HepG2 (cell line): ENCODE data around the gene TEKT5. TPM values are rescaled to one million over a fixed set of nuclear protein-coding genes. Genes with fewer than 3 reads are reported as not detected.
A peak's percentile ranks its signal among the peaks of the same experiment; 100 is the strongest.

Experiments used
- ATAC-seq: fragments of 200-7000 bp; cut with Tn5 transposase; 3 replicates; pipeline ENCODE4 v1.9.1; 2020; ENCODE audit warnings: mild to moderate bottlenecking, moderate library complexity
- BruUV-seq: library from RNA; stranded (reverse); fragments of 400-500 nt; replicated peaks from 2 replicates; lab custom pipeline; 2021; lab: Mats Ljungman, UMichigan
- CTCF ChIA-PET: fragments of 300-600 bp; formaldehyde crosslinking; extraction: SDS; loops from one replicate; lab custom pipeline; 2021; ENCODE audit warnings: low total read pairs, inconsistent platforms, low intra/inter-chr PET ratio; lab: Yijun Ruan, JAX
- POLR2A ChIA-PET: fragments of 350-600 bp; sonication (Branson Sonifier 250); formaldehyde crosslinking; loops from one replicate; lab custom pipeline; 2020; ENCODE audit warnings: antibody characterized with exemption, inconsistent platforms; lab: Yijun Ruan, JAX
- DNase-seq: peaks from one replicate; pipeline ENCODE4 v3.0.0-alpha.2; 2015; ENCODE audit warnings: low spot score
- FAIRE-seq: peaks from 3 replicates; lab custom pipeline; 2011; peaks lifted over from hg19 to GRCh38; lab: Jason Lieb, UNC
- H2AFZ ChIP-seq: one replicate; pipeline ENCODE4 v1.6.1; 2011; ENCODE audit warnings: low read length, inconsistent platforms
- H3K27ac ChIP-seq: fragments of 300-600 bp; 3 replicates; pipeline ENCODE4 v1.8.0; 2011; ENCODE audit warnings: mixed run types, mild to moderate bottlenecking, mixed read lengths, low read length, inconsistent platforms; ENCODE audit not compliant: insufficient read depth; ENCODE audit errors: extremely low read length
- H3K27me3 ChIP-seq, 2 experiments: fragments of 200-600 bp in 1 of 2; 2 replicates in 1 of 2; 3 replicates in 1 of 2; pipeline versions ENCODE4 v1.6.0 to v1.8.0; 2011; ENCODE audit warnings: low read length in 2 of 2, mild to moderate bottlenecking in 2 of 2, moderate library complexity in 2 of 2, inconsistent platforms in 1 of 2; ENCODE audit not compliant: insufficient read depth in 2 of 2, control insufficient read depth in 1 of 2
- H3K36me3 ChIP-seq, 2 experiments: fragments of 200-600 bp in 1 of 2; replicated peaks in 1 of 2; 2 replicates in 1 of 2; 3 replicates in 1 of 2; pipeline versions ENCODE4 v1.5.1 to v1.8.0; 2011; ENCODE audit warnings: low read length in 2 of 2, inconsistent platforms in 1 of 2; ENCODE audit not compliant: insufficient read depth in 2 of 2, control insufficient read depth in 1 of 2
- H3K4me1 ChIP-seq: 2 replicates; pipeline ENCODE4 v1.5.1; 2012; ENCODE audit warnings: low read length, inconsistent platforms; ENCODE audit not compliant: insufficient read depth
- H3K4me2 ChIP-seq: 2 replicates; pipeline ENCODE4 v1.6.0; 2011; ENCODE audit warnings: low read depth, low read length, inconsistent platforms
- H3K4me3 ChIP-seq, 3 experiments: fragments of 200-600 bp in 1 of 3; sonication (generic), shearing (Covaris generic) in 1 of 3; replicated peaks in 1 of 3; 2 replicates each; pipeline ENCODE4 v1.5.1; 2011 to 2016; ENCODE audit warnings: low read length in 3 of 3, inconsistent platforms in 2 of 3, low read depth in 2 of 3, mild to moderate bottlenecking in 2 of 3, control low read depth in 1 of 3, mixed read lengths in 1 of 3; ENCODE audit not compliant: insufficient read depth in 1 of 3
- H3K79me2 ChIP-seq: one replicate; pipeline ENCODE4 v1.6.1; 2011; ENCODE audit warnings: low read length, inconsistent platforms; ENCODE audit not compliant: insufficient read depth
- H3K9ac ChIP-seq: 2 replicates; pipeline ENCODE4 v1.6.0; 2011; ENCODE audit warnings: mild to moderate bottlenecking, low read depth, low read length, inconsistent platforms; ENCODE audit not compliant: insufficient read depth
- H3K9me3 ChIP-seq: 2 replicates; pipeline ENCODE4 v1.5.1; 2012; ENCODE audit warnings: mild to moderate bottlenecking, low read length
- H4K20me1 ChIP-seq: 2 replicates; pipeline ENCODE4 v1.6.0; 2011; ENCODE audit warnings: inconsistent platforms, mild to moderate bottlenecking, low read length, moderate library complexity; ENCODE audit not compliant: insufficient read depth
- ARID4A ChIP-seq: sonication (generic); formaldehyde crosslinking; IDR thresholded peaks from 2 replicates; pipeline ENCODE4 v1.5.0; 2020; ENCODE audit warnings: mild to moderate bottlenecking, missing genetic modification reagents, borderline replicate concordance
- ATF5 ChIP-seq: sonication (generic); formaldehyde crosslinking; IDR thresholded peaks from 2 replicates; pipeline ENCODE4 v1.4.0; 2020; ENCODE audit warnings: mild to moderate bottlenecking, low read depth, missing genetic modification reagents
- DPF2 ChIP-seq: sonication (generic); formaldehyde crosslinking; IDR thresholded peaks from 2 replicates; pipeline ENCODE4 v1.4.0; 2020; ENCODE audit warnings: mild to moderate bottlenecking, low read depth, missing genetic modification reagents, borderline replicate concordance
- ELF1 ChIP-seq: sonication (generic); formaldehyde crosslinking; IDR thresholded peaks from 2 replicates; pipeline ENCODE4 v1.4.0; 2020; ENCODE audit warnings: missing genetic modification reagents
- EP300 ChIP-seq, 3 experiments: sonication (generic) in 1 of 3; formaldehyde crosslinking in 1 of 3; IDR thresholded peaks; 2 replicates each; pipeline versions ENCODE4 v1.5.1 to v1.6.1; 2011 to 2020; ENCODE audit warnings: low read depth in 2 of 3, low read length in 2 of 3, borderline replicate concordance in 1 of 3, improper control_type of control experiment in 1 of 3, mild to moderate bottlenecking in 1 of 3, missing genetic modification reagents in 1 of 3, moderate library complexity in 1 of 3
- ERF ChIP-seq: IDR thresholded peaks from 2 replicates; pipeline ENCODE4 v1.6.1; 2018; ENCODE audit warnings: missing biosample characterization, missing genetic modification reagents
- FOXJ3 ChIP-seq: sonication (generic); formaldehyde crosslinking; IDR thresholded peaks from 2 replicates; pipeline ENCODE4 v1.4.0; 2020; ENCODE audit warnings: missing genetic modification reagents, mild to moderate bottlenecking, borderline replicate concordance
- GMEB1 ChIP-seq: sonication (generic); formaldehyde crosslinking; IDR thresholded peaks from 2 replicates; pipeline ENCODE4 v1.5.1; 2020; ENCODE audit warnings: missing genetic modification reagents, mild to moderate bottlenecking, borderline replicate concordance
- GPN1 ChIP-seq: sonication (generic); formaldehyde crosslinking; IDR thresholded peaks from 2 replicates; pipeline ENCODE4 v1.5.1; 2020; ENCODE audit warnings: missing genetic modification reagents, borderline replicate concordance
- HDAC1 ChIP-seq: sonication (generic); formaldehyde crosslinking; IDR thresholded peaks from 2 replicates; pipeline ENCODE4 v1.5.1; 2020; ENCODE audit warnings: mild to moderate bottlenecking, missing genetic modification reagents
- HOXA7 ChIP-seq: sonication (generic); formaldehyde crosslinking; IDR thresholded peaks from 2 replicates; pipeline ENCODE4 v1.8.1; 2022; ENCODE audit warnings: mild to moderate bottlenecking, missing genetic modification reagents, moderate library complexity
- KLF11 ChIP-seq: IDR thresholded peaks from 2 replicates; pipeline ENCODE4 v1.6.1; 2016; ENCODE audit warnings: missing compliant biosample characterization
- NR2F2 ChIP-seq: IDR thresholded peaks from 2 replicates; pipeline ENCODE4 v1.6.1; 2012; ENCODE audit warnings: low read depth, inconsistent platforms, borderline replicate concordance
- SETDB1 ChIP-seq: sonication (generic); formaldehyde crosslinking; IDR thresholded peaks from 2 replicates; pipeline ENCODE4 v1.5.1; 2020; ENCODE audit warnings: missing genetic modification reagents, mild to moderate bottlenecking, borderline replicate concordance
- STAG1 ChIP-seq: sonication (generic); formaldehyde crosslinking; IDR thresholded peaks from 2 replicates; pipeline ENCODE4 v1.4.0; 2020; ENCODE audit warnings: missing genetic modification reagents
- ZBTB14 ChIP-seq: sonication (generic); formaldehyde crosslinking; IDR thresholded peaks from 2 replicates; pipeline ENCODE4 v1.4.0; 2020; ENCODE audit warnings: missing genetic modification reagents
- ZNF282 ChIP-seq: fragments of 450-650 bp; IDR thresholded peaks from 2 replicates; pipeline ENCODE4 v1.6.1; 2018; ENCODE audit not compliant: partially characterized antibody
- WGBS: methylation state at CpG from one replicate; pipeline ENCODE4 v1.1.6; 2017; ENCODE audit warnings: low lambda C conversion rate; 5-methylcytosine and 5-hydroxymethylcytosine counted together
- in situ Hi-C: cut with HindIII; loops from 2 replicates; pipeline ENCODE4 v1.10.0; 2017; ENCODE audit warnings: low pct_unique_long_range_greater_than_20kb; ENCODE audit not compliant: extremely low pct_ligation_motif_present
- intact Hi-C: fragments of 100-400 bp; cut with micrococcal nuclease; formaldehyde crosslinking; loops from one replicate; pipeline ENCODE4 v1.10.0; 2022; ENCODE audit not compliant: unreplicated experiment
- polyA plus RNA-seq, 8 experiments: library from polyadenylated mRNA; depleted of rRNA in 3 of 8; stranded (reverse) in 7 of 8; unstranded in 1 of 8; fragments of >200 nt; fragmentation: Illumina TruSeq in 4 of 8; extraction: Trizol in 4 of 8; gene quantifications; 2 replicates each; pipeline versions ENCODE4 v1.2.1 to v1.2.3, GENCODE V29; 2011 to 2016; ENCODE audit warnings: low read depth in 4 of 8, missing spikeins in 1 of 8, mixed read lengths in 1 of 8; ENCODE audit not compliant: insufficient read depth in 1 of 8
- total RNA-seq, 5 experiments: library from RNA; depleted of rRNA; stranded (reverse); fragments of >200 nt; fragmentation: Illumina TruSeq; extraction: Trizol; gene quantifications; 2 replicates each; pipeline ENCODE4 v1.2.3, GENCODE V29; 2016; ENCODE audit warnings: low read depth in 1 of 5

Gene TEKT5
- total and polyA plus RNA-seq, 2 of the 13 experiments (the other 11 are each of a cell fraction or from before 2014, with no cell fraction given): 0.16 TPM; not detected in 1

GRCh38 chr16:10629592-10629963 lies 65.2 kb downstream of the TEKT5 start:
- no peak for FAIRE-seq
- ChIA-PET CTCF (no interaction called here), POLR2A (interaction anchor here (0.6 to 2.8 kb wide), 5 partner anchors 12 to 114 kb away, joined by 3 to 9 read pairs (median 4); partner anchors contain the start of gene NUBP1)
- no peaks in the 10 kb centered on the region for H3K79me2 ChIP-seq
- H3K27me3 ChIP-seq: peaks cover 4 to 10% of the 10 kb centered on the region in 2 experiments; a peak in 1 of 5 replicates
- intact Hi-C loops (no loop called here), in situ Hi-C loops (no loop called here)
- 5% methylated on average over 5 of the region's 6 CpGs for WGBS
- H4K20me1 ChIP-seq: no peaks in the 10 kb centered on the region
- H2AFZ ChIP-seq: no peak overlapping the region
- no peaks in the 10 kb centered on the region for H3K9me3 ChIP-seq
- DNase-seq: no peak
- H3K27ac ChIP-seq: no peak overlapping the region
- H3K4me1 ChIP-seq: peaks cover 70% of the 10 kb centered on the region
- peak overlapping the region; percentile 52 for H3K4me2 ChIP-seq
- peak; percentile 73 for ATAC-seq
- H3K36me3 ChIP-seq: no peaks in the 10 kb centered on the region
- no TSS peak for BruUV-seq
- no peak overlapping the region for H3K4me3 ChIP-seq
- no peak overlapping the region for H3K9ac ChIP-seq
- no peak for TF ChIP-seq HOXA7 (CRISPR knock-in tag)
- no peak for TF ChIP-seq FOXJ3 (CRISPR knock-in tag)
- no peak for TF ChIP-seq ZNF282
- TF ChIP-seq ATF5: no peak
- no peak for TF ChIP-seq ERF
- TF ChIP-seq KLF11: no peak
- TF ChIP-seq SETDB1 (CRISPR knock-in tag): no peak
- TF ChIP-seq NR2F2: no peak
- TF ChIP-seq ARID4A (CRISPR knock-in tag): peak; percentile 33; the same call in 1 of the 2 replicates
- TF ChIP-seq ELF1 (CRISPR knock-in tag): no peak
- no peak for TF ChIP-seq DPF2 (CRISPR knock-in tag)
- TF ChIP-seq EP300 (IDR thresholded peaks at IDR 0.05; ENCODE audit: low read depth in 2 of 2, low read length in 2 of 2): no peak
- TF ChIP-seq EP300 (CRISPR knock-in tag; IDR thresholded peaks at IDR 0.05; ENCODE audit: borderline replicate concordance): no peak
- TF ChIP-seq ZBTB14 (CRISPR knock-in tag): no peak
- TF ChIP-seq HDAC1 (CRISPR knock-in tag): no peak
- TF ChIP-seq GMEB1 (CRISPR knock-in tag): 0 out of 2 replicates have a peak, but pooled peaks have one; percentile 18
- TF ChIP-seq GPN1 (CRISPR knock-in tag): no peak
- peak; percentile 52 for TF ChIP-seq STAG1 (CRISPR knock-in tag)
